Measurements from ENCODE around the gene AFF3. TPM values are rescaled to one million over a fixed set of nuclear protein-coding genes. Genes with fewer than 3 reads are reported as not detected.

Gene AFF3
- total and polyA plus RNA-seq, 2 donors (not counting 3 experiments of a cell fraction or from before 2014, with no cell fraction given): 0.06 to 0.07 TPM

GRCh38 chr2:99974275-99974674 lies 168.1 kb downstream of the AFF3 start:
- dilution Hi-C loops (cut with MboI; ENCODE audit: extremely low pct_ligation_motif_present, low sequenced_read_pairs): no loop called here
- no peaks in the 10 kb centered on the region for H3K79me2 ChIP-seq (ENCODE audit: control insufficient read depth, insufficient read depth, low read length)
- H3K4me1 ChIP-seq (ENCODE audit: control insufficient read depth, extremely low read depth, insufficient read depth, low read length): peaks cover 13% of the 10 kb centered on the region
- H3K4me2 ChIP-seq (ENCODE audit: insufficient read depth, low read length): no peak overlapping the region
- ChIA-PET CTCF (interaction anchor here (1.2 to 2.5 kb wide), 3 partner anchors 12 to 415 kb away, joined by 4 to 12 read pairs (median 6); no protein-coding TSS in a partner anchor), POLR2A (no interaction called here)
- no peaks in the 10 kb centered on the region for H3K36me3 ChIP-seq (ENCODE audit: control insufficient read depth in 2 of 2, extremely low read depth in 1 of 2, insufficient read depth in 2 of 2, low read length in 2 of 2)
- no peaks in the 10 kb centered on the region for H3K9me3 ChIP-seq (replicated peaks; ENCODE audit: control insufficient read depth, insufficient read depth, low read length)
- H3K9me1 ChIP-seq (replicated peaks; ENCODE audit: control insufficient read depth, extremely low read depth, insufficient read depth, low read length): no peaks in the 10 kb centered on the region
- no peak overlapping the region for H3K4me3 ChIP-seq (replicated peaks in 1 of 3; ENCODE audit: insufficient read depth in 1 of 3, low read depth in 1 of 3, low read length in 3 of 3)
- H3K9ac ChIP-seq (replicated peaks; ENCODE audit: extremely low read depth, insufficient read depth, low read length): no peak overlapping the region
- BruUV-seq (replicated peaks): no TSS peak
- no peak for DNase-seq (ENCODE audit: low read depth, low spot score)
- peaks cover 0 to 1% of the 10 kb centered on the region in 2 experiments for H3K27me3 ChIP-seq (ENCODE audit: control insufficient read depth in 2 of 2, insufficient read depth in 2 of 2, low read length in 2 of 2)
- H3K27ac ChIP-seq (ENCODE audit: insufficient read depth, low read depth, low read length): no peak overlapping the region
- H2AFZ ChIP-seq (ENCODE audit: low read depth, low read length): no peak overlapping the region
- no peak for TF ChIP-seq JUN (IDR thresholded peaks at IDR 0.05; ENCODE audit: borderline replicate concordance, insufficient read depth, insufficient read length, low read depth)
- TF ChIP-seq POLR2A (IDR thresholded peaks at IDR 0.05; ENCODE audit: low read depth, low read length): no peak
- TF ChIP-seq EZH2 (IDR thresholded peaks at IDR 0.05; ENCODE audit: borderline replicate concordance, low read depth, low read length, severe bottlenecking): no peak
- TF ChIP-seq GATA2 (IDR thresholded peaks at IDR 0.05; ENCODE audit: insufficient read depth, insufficient read length, low read depth, low read length): no peak
- TF ChIP-seq FOS (IDR thresholded peaks at IDR 0.05; ENCODE audit: borderline replicate concordance, insufficient read depth, low read length): no peak
- no peak for TF ChIP-seq POLR2AphosphoS5 (IDR thresholded peaks at IDR 0.05; ENCODE audit: insufficient read depth, low read depth, low read length)
- no peak for TF ChIP-seq CTCF (IDR thresholded peaks at IDR 0.05; ENCODE audit: extremely low read depth in 1 of 2, insufficient read depth in 1 of 2, low read depth in 1 of 2, low read length in 2 of 2)
- TF ChIP-seq MAX (IDR thresholded peaks at IDR 0.05; ENCODE audit: insufficient read depth, insufficient read length): no peak
- TF ChIP-seq MYC (IDR thresholded peaks at IDR 0.05; ENCODE audit: low read depth, low read length): no peak
- H4K20me1 ChIP-seq (replicated peaks; ENCODE audit: control insufficient read depth, extremely low read depth, insufficient read depth, low read length): no peaks in the 10 kb centered on the region
- no peak for FAIRE-seq
- intact Hi-C loops (cut with micrococcal nuclease): no loop called here
